GM21717 (cell line): ENCODE results near the gene TRRAP.
"Not testable (repeated sequence)": the region's sequence is repeated elsewhere in the genome, so short reads cannot be mapped to it uniquely, and the experiment has no call there.

ENCODE experiments used
- ATAC-seq: cut with Tn5 transposase; IDR thresholded peaks from one replicate; pipeline ENCODE4 v1.9.1; 2021; ENCODE audit warnings: mild to moderate bottlenecking, moderate library complexity; ENCODE audit not compliant: unreplicated experiment

TRRAP gene

DNA sequence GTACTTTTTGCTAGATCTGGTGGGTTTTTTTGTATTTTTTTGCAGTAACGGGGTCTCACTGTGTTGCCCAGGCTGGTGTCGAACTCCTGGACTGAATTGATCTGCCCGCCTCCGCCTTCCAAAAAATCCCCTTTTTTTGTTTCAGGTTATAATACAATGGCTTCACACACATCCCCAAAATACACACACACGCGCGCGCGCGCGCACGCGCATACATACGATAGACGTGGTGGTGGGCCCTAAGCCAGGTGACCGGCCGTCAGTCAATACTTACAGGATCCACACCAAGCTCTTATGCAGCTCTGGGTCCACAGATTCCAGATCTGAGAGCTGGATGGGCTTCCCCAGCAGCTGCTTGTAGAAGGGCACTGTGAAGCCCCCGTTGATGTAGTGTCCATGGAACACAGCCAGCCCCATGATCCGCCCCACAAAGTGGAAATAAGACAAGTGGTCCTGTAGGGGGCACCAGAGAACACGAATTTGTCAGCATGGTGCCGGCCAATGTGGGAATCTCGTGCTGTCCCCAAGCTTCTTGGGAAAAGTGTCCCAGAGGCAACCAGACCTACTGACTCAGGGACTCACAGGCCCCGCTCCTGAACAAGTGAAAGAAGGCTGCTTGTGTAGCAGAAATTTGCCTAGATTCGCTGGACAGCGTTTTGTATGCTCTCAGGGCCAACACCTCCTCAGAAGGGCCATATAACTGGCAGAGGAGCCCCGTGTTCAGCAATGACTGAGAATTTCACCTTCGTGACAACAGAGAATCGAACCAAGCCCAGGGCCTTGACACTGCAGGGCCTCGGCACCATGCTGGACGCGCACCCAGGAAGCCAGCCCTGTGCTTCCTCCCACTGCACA is 162.0 kb downstream of the TRRAP start:
- ATAC-seq, result no peak

- no peak for ATAC-seq
Measured at GRCh38 chr7:99041526-99041925, 163.2 kb downstream of the TRRAP start.

DNA sequence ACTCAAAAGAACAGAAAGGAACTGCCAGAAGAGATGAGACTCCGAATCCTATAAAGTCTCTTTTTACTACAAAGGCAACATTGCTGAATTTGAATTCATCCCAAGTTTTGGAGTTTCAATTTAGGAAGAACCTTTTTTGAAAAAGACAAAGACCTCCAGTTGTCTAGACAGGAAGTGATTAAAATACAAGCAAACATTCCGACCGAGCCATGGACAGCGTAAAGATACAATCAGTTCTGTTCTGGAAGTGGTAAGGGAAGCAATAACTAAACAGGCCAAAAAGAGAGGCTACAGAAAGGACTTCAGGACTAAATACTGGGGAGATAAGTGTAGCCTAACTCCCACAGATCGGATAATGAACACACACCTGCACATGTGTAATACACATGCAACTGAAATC is 164.6 kb downstream of the TRRAP start:
- no peak for ATAC-seq

- ATAC-seq, result not testable (repeated sequence)
Measured at GRCh38 chr7:99044858-99045257, 166.5 kb downstream of the TRRAP start.

- not testable (repeated sequence) for ATAC-seq
Measured at GRCh38 chr7:99046262-99046661, 167.9 kb downstream of the TRRAP start.

DNA sequence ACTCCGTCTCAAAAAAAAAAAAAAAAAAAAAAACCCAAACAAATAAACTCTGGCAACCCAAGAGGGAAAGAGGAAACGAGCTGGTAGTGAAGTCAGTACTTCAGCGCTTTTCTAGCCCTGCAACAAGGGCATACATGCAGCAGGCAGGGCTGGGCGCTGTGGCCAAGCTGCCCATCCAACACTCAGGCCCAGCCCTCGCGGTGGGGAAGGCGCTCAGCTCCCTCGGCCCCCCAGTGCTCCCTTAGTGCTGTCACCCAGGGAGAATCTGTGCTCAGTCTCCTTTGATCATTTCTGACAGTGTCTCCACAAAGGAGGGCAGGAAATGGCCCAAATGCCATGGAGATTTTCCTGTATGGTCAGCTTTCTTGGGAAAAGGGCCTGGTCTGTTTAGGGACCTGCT is 168.4 kb downstream of the TRRAP start:
- ATAC-seq, result no peak

DNA sequence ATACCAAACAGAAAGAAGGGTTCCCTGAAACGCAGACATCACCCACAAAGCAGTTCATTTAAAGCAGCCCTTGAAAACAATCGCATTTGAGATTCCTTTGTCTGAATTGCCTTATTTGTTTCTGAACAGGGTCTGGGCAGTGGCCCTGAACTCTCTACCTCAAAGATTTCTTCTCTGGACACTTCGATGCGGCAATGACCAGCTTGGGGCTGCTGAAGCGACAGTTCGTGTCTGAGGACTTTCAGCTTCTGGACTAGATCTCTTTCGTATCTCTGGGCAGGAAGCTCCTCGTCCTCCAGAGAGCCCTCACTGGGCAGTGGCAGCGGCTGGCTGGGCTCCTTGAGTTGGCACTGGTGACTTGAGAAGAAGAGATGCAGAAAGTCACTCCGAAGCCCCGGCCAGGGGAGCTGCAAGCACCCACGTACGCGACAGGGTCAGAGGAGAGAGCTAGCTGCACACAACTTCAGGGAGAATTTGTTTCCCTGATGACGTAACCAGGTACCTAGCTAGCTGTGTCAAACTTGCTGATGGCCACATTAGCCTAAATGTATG is 169.3 kb downstream of the TRRAP start:
- no peak for ATAC-seq

DNA sequence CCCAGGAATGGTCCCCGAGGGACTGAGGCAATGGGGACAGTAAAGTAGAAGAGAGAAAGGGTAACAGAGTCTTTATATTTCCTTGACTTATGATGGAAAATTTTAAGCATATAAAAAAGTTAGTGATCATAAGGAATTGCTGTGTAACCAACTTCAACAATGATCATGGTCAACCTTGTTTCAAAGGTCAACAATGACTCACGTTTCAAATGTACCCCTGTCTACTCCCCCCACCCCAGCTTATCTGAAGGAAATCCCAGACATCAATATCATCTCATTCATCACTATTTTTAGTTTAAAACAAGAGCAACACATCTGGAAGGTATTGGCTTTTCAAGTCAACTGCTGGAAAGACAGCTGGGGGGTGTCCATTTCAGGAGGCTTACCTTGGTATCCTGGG is 172.6 kb downstream of the TRRAP start:
- no peak for ATAC-seq

DNA sequence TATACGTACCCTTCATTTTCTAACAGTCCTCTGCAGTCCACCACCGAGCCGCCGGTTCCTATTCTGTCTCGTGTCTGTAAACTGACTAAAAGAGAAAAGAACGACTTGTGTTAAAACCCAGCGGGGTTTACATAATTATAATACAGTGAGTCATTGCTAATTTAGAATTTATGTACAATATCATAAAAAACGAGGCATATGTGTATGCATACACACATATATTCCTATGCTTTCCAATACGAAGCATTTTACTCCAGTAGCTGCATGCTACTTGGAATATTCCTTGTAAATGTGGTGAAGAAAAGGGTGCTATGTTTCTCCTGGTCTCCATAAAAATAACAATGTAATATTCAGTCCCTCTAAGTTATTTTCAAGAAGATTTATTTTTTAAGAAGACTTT is 176.4 kb downstream of the TRRAP start:
- no peak for ATAC-seq

DNA sequence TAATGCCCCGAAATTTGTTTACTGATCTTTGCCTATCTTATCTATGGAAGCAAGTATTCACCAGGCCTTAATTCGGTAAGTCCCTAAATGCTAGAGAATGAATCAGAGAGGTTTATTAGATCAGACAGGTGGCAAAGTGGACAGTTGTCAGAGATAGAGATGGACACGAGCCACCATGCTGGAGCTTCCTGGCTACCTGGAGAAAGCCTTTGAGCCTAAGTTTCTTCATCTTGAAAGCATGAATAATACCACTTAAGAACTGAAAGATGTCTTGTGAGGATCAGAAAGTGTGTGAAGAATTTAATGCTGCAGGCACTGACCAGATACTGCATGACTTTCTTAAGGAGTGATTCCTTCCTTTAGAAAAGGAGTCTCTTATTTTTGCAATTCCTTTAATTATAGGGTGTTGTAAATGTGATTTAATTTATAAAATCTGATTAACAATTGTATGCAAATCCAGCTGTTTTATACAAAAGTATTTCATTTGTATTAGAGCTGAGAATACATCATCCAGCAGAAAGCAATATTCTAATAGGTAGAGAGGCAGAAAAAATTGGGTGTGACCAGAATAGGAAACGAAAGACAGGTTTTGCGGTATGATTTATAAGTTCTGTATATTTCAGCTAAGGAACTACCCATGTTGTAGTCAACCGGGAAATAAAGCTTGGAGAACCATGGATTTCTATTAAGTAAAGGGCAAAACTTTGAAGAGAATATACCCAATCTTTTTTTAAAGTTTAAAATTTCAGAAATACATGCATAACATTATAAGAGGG is 182.9 kb downstream of the TRRAP start:
- ATAC-seq, result no peak
